Progenitor cell of endocrine pancreas (in vitro differentiated cells): ENCODE results near the gene PPM1H. TPM values are rescaled to one million over a fixed set of nuclear protein-coding genes. Genes with fewer than 3 reads are reported as not detected.
A peak's percentile ranks its signal among the peaks of the same experiment; 100 is the strongest.

Source experiments
- DNase-seq: peaks from one replicate; pipeline ENCODE4 v3.0.0; 2021; ENCODE audit warnings: low spot score; ENCODE audit not compliant: unreplicated experiment
- H3K27ac Mint-ChIP-seq: 2 replicates; pipeline ENCODE4 v1.8.0; 2021; ENCODE audit warnings: mild to moderate bottlenecking, moderate library complexity, mixed read lengths
- H3K27me3 Mint-ChIP-seq: 2 replicates; pipeline ENCODE4 v1.8.0; 2021; ENCODE audit warnings: mixed read lengths
- H3K36me3 Mint-ChIP-seq: 2 replicates; pipeline ENCODE4 v1.8.0; 2022; ENCODE audit warnings: mixed read lengths; ENCODE audit not compliant: insufficient read depth
- H3K4me1 Mint-ChIP-seq: 2 replicates; pipeline ENCODE4 v1.8.0; 2021; ENCODE audit warnings: low read depth, mixed read lengths
- H3K4me3 Mint-ChIP-seq: 2 replicates; pipeline ENCODE4 v1.8.0; 2021; ENCODE audit warnings: low read depth, mild to moderate bottlenecking, moderate library complexity, mixed read lengths
- H3K9me3 Mint-ChIP-seq: 2 replicates; pipeline ENCODE4 v1.8.0; 2021; ENCODE audit warnings: low read depth, mixed read lengths
- total RNA-seq: library from RNA; stranded (reverse); gene quantifications from 2 replicates; pipeline ENCODE4 v1.2.1, GENCODE V29; 2021
- TF ChIP-seq, protein P1 (sequence below): fragments of 200-600 bp; sonication (generic); IDR thresholded peaks from one replicate; pipeline ENCODE4 v1.5.0; 2021; ENCODE audit warnings: antibody characterized with exemption, mild to moderate bottlenecking; ENCODE audit not compliant: unreplicated experiment

Gene PPM1H
- total RNA-seq, 1 donor from 2014 or later: 25.4 TPM

DNA sequence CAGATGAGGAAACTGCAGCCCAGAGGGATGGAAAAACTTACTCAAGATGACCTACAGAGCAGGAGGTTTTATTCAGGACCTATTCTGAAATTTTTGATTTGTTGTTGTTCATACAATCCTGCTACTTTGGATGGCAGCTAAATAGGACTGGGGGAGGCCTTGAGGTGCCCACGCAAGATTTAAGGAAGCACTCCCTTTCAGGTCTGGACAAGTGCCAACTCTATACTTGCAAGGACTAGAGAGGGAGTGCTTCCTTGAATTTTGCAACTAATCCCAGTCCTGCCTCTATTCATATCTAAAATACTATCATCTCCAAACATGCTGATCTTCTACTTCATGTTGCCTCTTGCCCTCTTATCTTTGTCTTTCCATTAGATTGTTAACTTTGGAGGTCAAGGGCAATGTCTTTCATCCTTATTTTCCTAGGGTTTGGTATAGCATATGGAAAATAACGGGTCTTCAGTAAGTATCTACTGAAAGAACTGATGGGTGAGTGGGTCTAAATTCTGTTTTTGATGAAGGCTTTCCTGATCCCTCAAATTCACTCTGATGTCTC lies 28.6 kb upstream of the PPM1H start:
- DNase-seq: no peak
- no peaks in the 10 kb centered on the region for H3K27me3 Mint-ChIP-seq
- no peaks in the 10 kb centered on the region for H3K9me3 Mint-ChIP-seq
- H3K4me3 Mint-ChIP-seq: no peak overlapping the region
- TF ChIP-seq, protein P1, sequence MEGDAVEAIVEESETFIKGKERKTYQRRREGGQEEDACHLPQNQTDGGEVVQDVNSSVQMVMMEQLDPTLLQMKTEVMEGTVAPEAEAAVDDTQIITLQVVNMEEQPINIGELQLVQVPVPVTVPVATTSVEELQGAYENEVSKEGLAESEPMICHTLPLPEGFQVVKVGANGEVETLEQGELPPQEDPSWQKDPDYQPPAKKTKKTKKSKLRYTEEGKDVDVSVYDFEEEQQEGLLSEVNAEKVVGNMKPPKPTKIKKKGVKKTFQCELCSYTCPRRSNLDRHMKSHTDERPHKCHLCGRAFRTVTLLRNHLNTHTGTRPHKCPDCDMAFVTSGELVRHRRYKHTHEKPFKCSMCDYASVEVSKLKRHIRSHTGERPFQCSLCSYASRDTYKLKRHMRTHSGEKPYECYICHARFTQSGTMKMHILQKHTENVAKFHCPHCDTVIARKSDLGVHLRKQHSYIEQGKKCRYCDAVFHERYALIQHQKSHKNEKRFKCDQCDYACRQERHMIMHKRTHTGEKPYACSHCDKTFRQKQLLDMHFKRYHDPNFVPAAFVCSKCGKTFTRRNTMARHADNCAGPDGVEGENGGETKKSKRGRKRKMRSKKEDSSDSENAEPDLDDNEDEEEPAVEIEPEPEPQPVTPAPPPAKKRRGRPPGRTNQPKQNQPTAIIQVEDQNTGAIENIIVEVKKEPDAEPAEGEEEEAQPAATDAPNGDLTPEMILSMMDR: no peak
- H3K36me3 Mint-ChIP-seq: no peaks in the 10 kb centered on the region
- no peak overlapping the region for H3K27ac Mint-ChIP-seq
- peaks cover 6% of the 10 kb centered on the region for H3K4me1 Mint-ChIP-seq

- no peaks in the 10 kb centered on the region for H3K27me3 Mint-ChIP-seq
These were observed 25.4 kb upstream of the PPM1H start for GRCh38 chr12:62960324-62960723.

GRCh38 chr12:62959745-62960144 lies 24.8 kb upstream of the PPM1H start:
- DNase-seq: no peak
- Mint-ChIP-seq H3K27me3 (no peaks in the 10 kb centered on the region), H3K27ac (no peak overlapping the region), H3K9me3 (no peaks in the 10 kb centered on the region), H3K36me3 (no peaks in the 10 kb centered on the region), H3K4me3 (no peak overlapping the region), H3K4me1 (peaks cover 17% of the 10 kb centered on the region)
- TF ChIP-seq, protein P1: no peak

More at GRCh38 chr12:62960324-62960723, 25.4 kb upstream of the PPM1H start:
- no peak for DNase-seq
- H3K36me3 Mint-ChIP-seq: no peaks in the 10 kb centered on the region
- no peaks in the 10 kb centered on the region for H3K9me3 Mint-ChIP-seq
- H3K27ac Mint-ChIP-seq: no peak overlapping the region
- no peak overlapping the region for H3K4me3 Mint-ChIP-seq
- TF ChIP-seq, protein P1: no peak
- peaks cover 17% of the 10 kb centered on the region for H3K4me1 Mint-ChIP-seq

- TF ChIP-seq, protein P1: no peak
- H3K27ac Mint-ChIP-seq: peak overlapping the region; percentile 58
- H3K27me3 Mint-ChIP-seq: no peaks in the 10 kb centered on the region
- H3K9me3 Mint-ChIP-seq: no peaks in the 10 kb centered on the region
- H3K36me3 Mint-ChIP-seq: no peaks in the 10 kb centered on the region
- H3K4me1 Mint-ChIP-seq: peaks cover 17% of the 10 kb centered on the region
- H3K4me3 Mint-ChIP-seq: peak overlapping the region; percentile 36
- DNase-seq: no peak
These were observed 22.4 kb upstream of the PPM1H start for GRCh38 chr12:62957233-62957953.

GRCh38 chr12:62955678-62956077 lies 20.7 kb upstream of the PPM1H start:
- H3K36me3 Mint-ChIP-seq: no peaks in the 10 kb centered on the region
- TF ChIP-seq, protein P1: no peak
- H3K4me1 Mint-ChIP-seq: peaks cover 17% of the 10 kb centered on the region
- H3K27me3 Mint-ChIP-seq: no peaks in the 10 kb centered on the region
- H3K4me3 Mint-ChIP-seq: no peak overlapping the region
- H3K9me3 Mint-ChIP-seq: peaks cover 3% of the 10 kb centered on the region
- DNase-seq: no peak
- no peak overlapping the region for H3K27ac Mint-ChIP-seq
